WI38 (cell line): ENCODE data around the gene SDC3.

Experiments
- H3K4me3 ChIP-seq: 2 replicates; pipeline ENCODE4 v1.5.1; 2011; ENCODE audit warnings: low read depth, mild to moderate bottlenecking, control low read depth, low read length
- CTCF ChIP-seq: IDR thresholded peaks from 2 replicates; pipeline ENCODE4 v1.5.1; 2012; ENCODE audit warnings: low read depth, mild to moderate bottlenecking, control low read depth, low read length

The SDC3 gene

GRCh38 chr1:30845237-30845903 lies 63.2 kb downstream of the SDC3 start:
- no peak overlapping the region for H3K4me3 ChIP-seq
- no peak for TF ChIP-seq CTCF

GRCh38 chr1:30844631-30845030 lies 63.9 kb downstream of the SDC3 start:
- TF ChIP-seq CTCF = no peak

GRCh38 chr1:30842697-30843354 lies 65.7 kb downstream of the SDC3 start:
- TF ChIP-seq CTCF = no peak
- H3K4me3 ChIP-seq = no peak overlapping the region

More at GRCh38 chr1:30844631-30845030, 63.9 kb downstream of the SDC3 start:
- H3K4me3 ChIP-seq = no peak overlapping the region

- no peak for TF ChIP-seq CTCF
Measured at GRCh38 chr1:30840904-30841598, 67.5 kb downstream of the SDC3 start.

GRCh38 chr1:30839827-30840359 lies 68.7 kb downstream of the SDC3 start:
- TF ChIP-seq CTCF = no peak
- H3K4me3 ChIP-seq = no peak overlapping the region

More at GRCh38 chr1:30840904-30841598, 67.5 kb downstream of the SDC3 start:
- H3K4me3 ChIP-seq = no peak overlapping the region

- TF ChIP-seq CTCF = no peak
- no peak overlapping the region for H3K4me3 ChIP-seq
Measured at GRCh38 chr1:30838996-30839395, 69.6 kb downstream of the SDC3 start.

- no peak for TF ChIP-seq CTCF
- H3K4me3 ChIP-seq = no peak overlapping the region
Measured at GRCh38 chr1:30837653-30838052, 70.9 kb downstream of the SDC3 start.
